ENCODE data around the gene CDK3. TPM values are rescaled to one million over a fixed set of nuclear protein-coding genes. Genes with fewer than 3 reads are reported as not detected.

Gene CDK3
- total RNA-seq, 1 donor from 2014 or later = 1.8 TPM

- Histone ChIP-seq H3K4me3 (no peak overlapping the region), H3K9me3 (replicated peaks) (no peaks in the 10 kb centered on the region), H3K4me1 (peaks cover 8% of the 10 kb centered on the region), H3K27ac (replicated peaks) (no peak overlapping the region), H3K36me3 (no peaks in the 10 kb centered on the region), H3K27me3 (ENCODE audit: low read depth) (no peaks in the 10 kb centered on the region)
- DNase-seq = no peak
- TF ChIP-seq CTCF (IDR thresholded peaks at IDR 0.05; ENCODE audit: borderline replicate concordance) = no peak
- intact Hi-C loops (cut with micrococcal nuclease) = loop anchor here (5.0 kb wide), 1 partner anchor 102 kb away; no protein-coding TSS in a partner anchor
These were observed 8.2 kb downstream of the CDK3 start for GRCh38 chr17:76008630-76009425.

- Histone ChIP-seq H3K27me3 (ENCODE audit: low read depth) (peaks cover 2% of the 10 kb centered on the region), H3K4me1 (peaks cover 9% of the 10 kb centered on the region), H3K9me3 (replicated peaks) (no peaks in the 10 kb centered on the region), H3K4me3 (no peak overlapping the region), H3K27ac (replicated peaks) (no peak overlapping the region), H3K36me3 (no peaks in the 10 kb centered on the region)
- no peak for TF ChIP-seq CTCF (IDR thresholded peaks at IDR 0.05; ENCODE audit: borderline replicate concordance)
- intact Hi-C loops (cut with micrococcal nuclease) = loop anchor here (5.0 kb wide), 1 partner anchor 102 kb away; no protein-coding TSS in a partner anchor
- no peak for DNase-seq
These were observed 8.8 kb downstream of the CDK3 start for GRCh38 chr17:76009447-76009846.

GRCh38 chr17:76009969-76010661 is 9.5 kb downstream of the CDK3 start:
- no peak for DNase-seq
- Histone ChIP-seq H3K36me3 (no peaks in the 10 kb centered on the region), H3K27me3 (ENCODE audit: low read depth) (peaks cover 9% of the 10 kb centered on the region), H3K27ac (replicated peaks) (no peak overlapping the region), H3K9me3 (replicated peaks) (no peaks in the 10 kb centered on the region), H3K4me3 (no peak overlapping the region), H3K4me1 (peaks cover 10% of the 10 kb centered on the region)
- no peak for TF ChIP-seq CTCF (IDR thresholded peaks at IDR 0.05; ENCODE audit: borderline replicate concordance)
- intact Hi-C loops (cut with micrococcal nuclease) = loop anchor here (5.0 kb wide), 1 partner anchor 103 kb away; no protein-coding TSS in a partner anchor

- intact Hi-C loops (cut with micrococcal nuclease) = no loop called here
- Histone ChIP-seq H3K4me1 (peaks cover 6% of the 10 kb centered on the region), H3K9me3 (replicated peaks) (no peaks in the 10 kb centered on the region), H3K36me3 (no peaks in the 10 kb centered on the region), H3K27me3 (ENCODE audit: low read depth) (peaks cover 17% of the 10 kb centered on the region), H3K4me3 (no peak overlapping the region), H3K27ac (replicated peaks) (no peak overlapping the region)
- DNase-seq = no peak
- TF ChIP-seq CTCF (IDR thresholded peaks at IDR 0.05; ENCODE audit: borderline replicate concordance) = no peak
These were observed 11.3 kb downstream of the CDK3 start for GRCh38 chr17:76011951-76012350.

GRCh38 chr17:76013377-76013932 is 12.8 kb downstream of the CDK3 start:
- H3K9me3 ChIP-seq (replicated peaks) = no peaks in the 10 kb centered on the region
- no peak for DNase-seq
- H3K4me3 ChIP-seq = no peak overlapping the region
- TF ChIP-seq CTCF (IDR thresholded peaks at IDR 0.05; ENCODE audit: borderline replicate concordance) = no peak
- peaks cover 6% of the 10 kb centered on the region for H3K4me1 ChIP-seq
- no peak overlapping the region for H3K27ac ChIP-seq (replicated peaks)
- peaks cover 17% of the 10 kb centered on the region for H3K27me3 ChIP-seq (ENCODE audit: low read depth)
- H3K36me3 ChIP-seq = no peaks in the 10 kb centered on the region
- intact Hi-C loops (cut with micrococcal nuclease) = no loop called here

All from left ventricle myocardium inferior (tissue), 1 donor.